Stimulated activated CD4-positive, alpha-beta T cell treated with anti-CD3 and anti-CD28 coated beads, TNF-alpha, amount 100 ng/mL, for 1 hour (primary cell): ENCODE measurements around the gene RPUSD1.

Experiments used
- DNase-seq, 3 donors: peaks; one replicate each; pipeline ENCODE4 v3.0.0-alpha.2; 2020; ENCODE audit warnings: low read depth in 3 of 3, low spot score in 1 of 3

RPUSD1 gene

GRCh38 chr16:799948-800833 lies 12.0 kb upstream of the RPUSD1 start, which contains the start of gene GNG13:
TSS of gene GNG13 (minus strand) at chr16:800734. CDS start at chr16:799077, 1,657 bp downstream.
- DNase-seq, result no peak

- DNase-seq, result no peak
Measured at GRCh38 chr16:799111-799947, 11.1 kb upstream of the RPUSD1 start.

DNA sequence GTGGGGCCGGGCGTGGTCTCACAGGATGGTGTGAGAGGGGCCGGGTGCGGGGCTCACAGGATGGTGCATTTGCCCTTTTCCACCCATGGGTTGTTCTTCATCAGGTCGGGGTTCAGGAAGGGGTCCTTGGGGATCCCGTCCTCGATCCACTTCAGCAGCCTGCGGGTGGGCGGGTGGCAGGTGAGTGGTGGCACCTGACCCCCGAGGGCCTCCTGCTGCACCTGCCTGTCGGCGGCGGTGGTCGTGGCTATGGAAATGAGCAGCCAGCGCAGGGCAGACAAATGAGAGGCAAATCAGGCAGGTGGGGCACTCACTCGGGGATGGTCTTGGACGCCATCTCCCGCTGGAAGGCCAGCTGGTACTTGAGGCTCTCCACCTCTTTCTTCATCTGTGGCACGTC lies 10.5 kb upstream of the RPUSD1 start:
- DNase-seq, result no peak

DNA sequence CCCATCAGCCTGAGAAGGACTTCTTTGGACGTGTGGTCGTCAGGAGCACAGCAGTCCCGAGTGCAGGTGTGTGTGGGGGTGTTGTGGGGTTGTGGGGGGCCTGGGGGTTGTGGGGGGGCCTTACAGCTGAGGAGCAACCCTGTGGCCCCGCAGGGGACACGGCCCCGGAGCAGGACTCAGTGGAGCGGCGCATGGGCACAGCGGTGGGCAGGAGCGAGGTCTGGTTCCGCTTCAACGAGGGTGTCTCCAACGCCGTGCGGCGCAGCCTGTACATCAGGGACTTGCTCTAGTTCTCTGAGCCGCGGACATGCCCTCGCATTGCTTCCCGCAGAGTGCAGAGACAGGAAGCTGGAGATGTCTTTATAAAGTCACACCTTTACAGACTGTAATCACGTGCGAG lies 9.5 kb upstream of the RPUSD1 start:
- DNase-seq, result no peak

- DNase-seq, result no peak
Measured at GRCh38 chr16:797120-797420, 8.9 kb upstream of the RPUSD1 start.

DNA sequence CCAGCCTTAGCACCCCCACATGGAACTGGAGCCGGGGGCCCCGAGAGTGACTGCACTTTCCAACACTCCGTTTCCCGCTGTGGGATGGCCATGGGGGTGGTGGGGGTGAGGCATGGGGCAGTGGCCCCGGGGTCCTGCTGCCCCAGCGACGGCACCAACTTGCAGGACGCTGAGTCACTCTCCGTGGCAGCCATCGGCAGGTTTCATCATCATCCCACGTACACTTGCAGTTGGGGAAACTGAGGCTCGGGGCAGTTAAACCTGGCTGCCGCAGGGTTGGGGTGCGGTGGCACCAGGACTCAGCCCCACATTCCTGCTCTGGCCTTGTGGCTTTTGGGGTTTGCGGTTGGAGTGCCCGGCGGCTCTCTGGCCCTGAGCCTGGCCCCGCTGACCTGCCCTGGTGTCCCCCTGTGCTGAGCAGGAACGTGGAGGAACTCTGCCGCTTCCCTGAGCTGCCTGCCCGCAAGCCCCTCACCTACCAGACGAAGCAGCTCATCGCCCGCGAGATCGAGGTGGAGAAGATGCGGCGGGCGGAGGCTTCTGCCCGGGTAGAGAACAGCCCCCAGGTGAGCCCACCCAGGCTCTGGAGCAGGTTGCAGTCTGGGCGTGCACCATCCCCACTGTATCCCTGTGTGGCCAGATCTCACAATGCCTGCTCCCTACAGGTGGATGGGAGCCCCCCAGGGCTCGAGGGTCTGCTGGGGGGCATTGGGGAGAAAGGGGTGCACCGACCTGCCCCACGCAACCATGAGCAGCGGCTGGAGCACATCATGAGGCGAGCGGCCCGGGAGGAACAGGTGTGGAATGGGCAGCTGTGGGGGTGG lies 8.3 kb upstream of the RPUSD1 start:
- DNase-seq, result no peak

DNA sequence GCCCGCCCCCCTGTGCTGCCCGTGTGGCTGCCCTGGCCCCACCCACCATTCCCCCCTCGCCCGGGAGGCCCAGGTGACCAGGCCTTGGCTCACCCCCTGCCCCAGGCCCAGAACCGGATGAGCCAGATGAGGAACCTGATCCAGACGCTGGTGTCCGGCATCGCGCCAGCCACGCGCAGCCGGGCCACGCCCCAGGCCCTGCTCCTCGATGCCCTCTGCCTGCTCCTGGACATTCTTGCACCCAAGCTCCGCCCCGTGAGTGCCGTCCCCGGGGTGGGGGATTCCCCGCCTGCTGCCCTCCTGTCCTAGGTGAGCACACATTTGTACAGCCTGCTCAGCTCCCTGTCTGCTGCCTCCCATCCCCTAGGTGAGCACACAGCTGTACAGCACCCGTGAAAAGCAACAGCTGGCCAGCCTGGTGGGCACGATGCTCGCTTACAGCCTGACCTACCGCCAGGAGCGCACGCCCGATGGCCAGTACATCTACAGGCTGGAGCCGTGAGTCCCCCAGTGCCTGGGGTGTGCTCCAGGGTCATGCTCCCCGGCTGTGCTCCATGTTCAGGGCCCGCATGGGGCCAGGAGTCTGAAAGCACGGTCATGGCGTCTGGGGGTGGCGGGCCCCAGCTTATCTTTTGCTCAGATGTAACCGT lies 7.5 kb upstream of the RPUSD1 start:
- no peak for DNase-seq

GRCh38 chr16:794853-795466 lies 6.8 kb upstream of the RPUSD1 start:
- no peak for DNase-seq

GRCh38 chr16:794091-794822 lies 6.1 kb upstream of the RPUSD1 start:
- DNase-seq, result no peak

DNA sequence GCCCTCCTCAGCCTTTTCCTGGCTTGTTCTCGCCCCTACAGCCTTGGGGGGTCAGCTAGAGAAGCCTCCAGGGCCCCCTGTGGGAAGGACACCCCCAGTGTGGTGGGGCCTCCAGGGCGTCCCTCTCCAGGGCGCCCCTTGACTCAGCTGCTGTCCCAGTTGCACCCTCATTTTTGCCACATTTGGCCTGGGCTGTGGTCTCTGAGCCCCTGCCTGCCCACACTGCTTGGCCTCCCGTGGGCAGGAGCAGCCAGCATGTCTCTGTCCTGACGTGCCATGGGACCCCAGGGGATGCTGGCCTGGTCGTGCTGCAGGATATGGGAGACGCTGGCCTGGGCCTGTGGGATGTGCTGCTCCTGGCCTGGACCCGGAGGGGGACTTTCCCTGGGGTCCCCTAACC lies 5.2 kb upstream of the RPUSD1 start:
- no peak for DNase-seq

DNA sequence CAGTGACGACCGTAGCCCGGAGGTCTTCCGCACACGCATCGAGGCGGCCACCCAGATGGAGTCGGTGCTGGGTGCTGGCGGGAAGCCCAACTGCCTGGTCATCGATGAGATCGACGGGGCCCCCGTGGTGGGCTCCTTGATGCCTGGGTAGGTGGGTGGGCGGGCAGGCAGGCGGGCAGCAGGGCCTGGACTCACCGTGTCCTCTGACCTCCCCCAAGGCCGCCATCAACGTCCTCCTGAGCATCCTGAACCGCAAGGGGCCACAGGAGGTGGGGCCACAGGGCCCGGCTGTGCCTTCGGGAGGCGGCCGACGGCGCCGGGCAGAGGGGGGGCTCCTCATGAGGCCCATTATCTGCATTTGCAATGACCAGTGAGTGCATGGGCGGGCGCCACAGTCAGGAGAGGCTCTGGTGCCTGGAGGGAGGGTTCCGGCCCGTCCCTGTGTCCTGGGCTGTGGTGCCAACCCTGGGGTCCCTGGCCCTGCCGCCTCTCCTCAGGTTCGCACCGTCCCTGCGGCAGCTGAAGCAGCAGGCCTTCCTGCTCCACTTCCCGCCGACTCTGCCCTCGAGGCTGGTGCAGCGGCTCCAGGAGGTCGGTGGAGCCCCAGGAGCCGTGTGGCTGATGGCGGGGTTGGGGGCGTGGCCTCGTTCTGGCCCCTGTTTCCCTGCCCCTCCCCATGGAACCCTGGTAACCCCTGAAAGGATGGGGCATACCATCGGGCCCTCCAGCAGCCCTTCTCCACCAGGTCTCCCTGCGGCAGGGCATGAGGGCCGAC lies 4.2 kb upstream of the RPUSD1 start:
- DNase-seq, result no peak

GRCh38 chr16:791131-791530 lies 3.0 kb upstream of the RPUSD1 start:
- DNase-seq, result no peak

DNA sequence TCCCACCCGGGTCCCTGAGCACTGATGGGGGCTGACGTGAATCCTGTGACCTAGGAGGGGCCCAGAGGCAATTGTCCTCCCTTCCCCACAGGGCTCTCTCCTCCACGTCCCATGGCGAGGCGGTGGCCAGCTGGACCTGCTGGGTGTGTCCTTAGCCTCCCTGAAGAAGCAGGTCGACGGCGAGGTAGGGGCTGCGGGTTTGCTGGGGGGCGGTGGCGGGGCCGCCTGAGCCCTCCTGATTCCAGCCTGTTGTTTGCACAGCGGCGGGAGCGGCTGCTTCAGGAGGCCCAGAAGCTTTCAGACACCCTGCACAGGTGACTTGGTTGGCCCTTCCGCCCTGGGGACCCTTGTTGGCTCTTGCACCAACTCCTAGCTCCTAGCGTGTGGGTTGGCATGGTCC lies 1.9 kb upstream of the RPUSD1 start:
- no peak for DNase-seq

GRCh38 chr16:789191-789850 lies 1.1 kb upstream of the RPUSD1 start:
- DNase-seq, result no peak

DNA sequence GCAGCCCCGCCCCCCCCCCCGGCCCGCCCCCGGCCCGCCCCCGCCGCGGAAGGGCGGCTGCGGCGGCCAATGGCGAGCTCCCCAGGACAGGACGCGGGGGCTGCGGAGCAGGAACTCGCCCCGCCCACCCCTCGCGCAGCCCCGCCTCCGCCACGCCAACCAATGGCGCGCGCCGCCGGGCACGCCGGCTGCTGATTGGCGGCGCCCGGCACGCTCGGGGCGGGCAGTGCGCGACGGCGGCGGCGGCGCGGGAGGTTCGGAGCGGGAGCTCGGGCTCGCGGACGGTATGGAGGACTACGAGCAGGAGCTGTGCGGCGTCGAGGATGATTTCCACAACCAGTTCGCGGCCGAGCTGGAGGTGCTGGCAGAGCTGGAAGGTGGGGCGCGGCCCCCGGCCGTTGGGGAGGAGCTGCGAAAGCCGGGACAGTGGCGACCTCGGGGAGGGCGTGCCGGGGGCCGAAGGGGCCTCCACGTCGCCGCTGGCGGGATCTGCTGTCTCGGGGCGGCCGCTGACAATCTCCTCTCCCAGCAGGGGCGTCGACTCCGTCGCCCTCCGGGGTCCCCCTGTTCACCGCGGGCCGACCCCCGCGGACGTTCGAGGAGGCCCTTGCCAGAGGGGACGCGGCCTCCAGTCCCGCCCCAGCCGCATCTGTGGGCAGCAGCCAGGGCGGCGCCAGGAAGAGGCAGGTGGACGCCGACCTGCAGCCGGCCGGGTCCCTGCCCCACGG lies 382 bp upstream of the RPUSD1 start, which contains the start of gene CHTF18:
CHTF18 (plus strand) TSS at position 222 of the 728 bp plus-strand sequence; CDS start at position 287, 65 bp downstream.
- DNase-seq, result peak; percentile 81 to 94 (median 91)

DNA sequence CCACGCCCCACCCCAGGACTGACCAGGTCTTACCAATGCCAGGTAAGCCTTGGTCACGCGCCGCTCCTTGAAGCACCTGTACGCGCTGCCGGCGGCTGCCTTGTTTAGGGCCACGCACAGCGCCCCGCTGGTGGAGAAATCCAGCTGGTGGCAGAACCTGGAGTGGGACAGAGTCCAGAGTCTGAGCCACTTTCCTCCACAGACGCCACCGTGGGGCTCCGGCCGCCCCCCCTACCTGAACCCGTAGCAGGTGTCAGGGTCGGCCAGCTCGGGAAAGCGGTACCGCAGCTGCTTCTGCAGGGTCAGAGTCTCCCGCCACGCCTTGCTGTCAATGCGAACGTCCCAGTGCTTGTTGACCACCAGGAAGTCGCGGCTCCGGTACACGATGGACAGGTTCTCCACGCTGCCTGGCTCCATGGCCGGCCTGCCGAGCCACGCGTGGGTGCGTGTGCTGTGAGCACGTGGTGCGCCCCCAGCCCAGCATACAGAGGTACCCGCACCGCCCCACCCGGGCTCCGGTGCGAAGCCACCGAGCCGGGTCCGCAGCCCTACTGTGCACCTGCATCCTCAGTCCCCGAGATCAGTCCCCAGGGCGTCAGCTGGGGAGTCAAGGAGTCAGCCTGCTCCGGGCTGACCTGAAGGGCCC lies 737 bp downstream of the RPUSD1 start:
- DNase-seq, result no peak
